Gastroesophageal sphincter (tissue), 4 donors: ENCODE results near the gene PLAAT2. TPM values are rescaled to one million over a fixed set of nuclear protein-coding genes. Genes with fewer than 3 reads are reported as not detected.

Experiments used
- ATAC-seq: fragments of 150-250 bp; one replicate; pipeline ENCODE4 v1.9.1; 2016; ENCODE audit warnings: mild to moderate bottlenecking, moderate library complexity
- H3K27ac ChIP-seq, 4 donors: fragments of 200-600 bp; sonication (generic) in 3 of 4; 1 replicate in 3 of 4; 2 replicates in 1 of 4; pipeline ENCODE4 v1.5.1; 2016 to 2019
- H3K27me3 ChIP-seq: fragments of 200-600 bp; sonication (generic); one replicate; pipeline ENCODE4 v1.5.1; 2019
- H3K36me3 ChIP-seq, 2 donors: fragments of 200-600 bp; sonication (generic); one replicate each; pipeline ENCODE4 v1.5.1; 2019; ENCODE audit warnings: control low read depth in 1 of 2
- H3K4me1 ChIP-seq, 3 donors: fragments of 200-600 bp; sonication (generic); 1 replicate in 2 of 3; 2 replicates in 1 of 3; pipeline ENCODE4 v1.5.1; 2016 to 2019; ENCODE audit warnings: control low read depth in 2 of 3
- H3K4me3 ChIP-seq, 2 donors: fragments of 200-600 bp; sonication (generic); one replicate each; pipeline ENCODE4 v1.5.1; 2019; ENCODE audit warnings: mild to moderate bottlenecking in 1 of 2, moderate library complexity in 1 of 2
- H3K9me3 ChIP-seq, 3 donors: fragments of 200-600 bp; sonication (generic); one replicate each; pipeline ENCODE4 v1.5.1; 2017 to 2019; ENCODE audit warnings: control low read depth in 2 of 3
- EP300 ChIP-seq: sonication (generic); formaldehyde crosslinking; IDR thresholded peaks from one replicate; pipeline ENCODE4 v1.6.1; 2017; ENCODE audit warnings: antibody characterized with exemption, mild to moderate bottlenecking
- POLR2A ChIP-seq, 2 donors: fragments of 450-650 bp; IDR thresholded peaks; one replicate each; pipeline ENCODE4 v1.6.1; 2017; ENCODE audit warnings: antibody characterized with exemption in 2 of 2, mild to moderate bottlenecking in 2 of 2, moderate library complexity in 1 of 2
- POLR2AphosphoS5 ChIP-seq: sonication (generic); formaldehyde crosslinking; IDR thresholded peaks from one replicate; pipeline ENCODE4 v1.6.1; 2017; ENCODE audit warnings: antibody characterized with exemption
- WGBS, 2 donors: methylation state at CpG; one replicate each; pipeline ENCODE4 v1.1.5; 2018; ENCODE audit warnings: low coverage in 1 of 2; 5-methylcytosine and 5-hydroxymethylcytosine counted together
- total RNA-seq, 4 donors: library from RNA; depleted of rRNA; stranded (reverse); fragments of >200 nt; gene quantifications; one replicate each; pipeline ENCODE4 v1.1.0, GENCODE V29; 2016
- TF ChIP-seq, protein P1 (sequence below), 4 experiments: fragments of 200-600 bp in 2 of 4; fragments of 450-650 bp in 2 of 4; sonication (generic) in 1 of 4; IDR thresholded peaks; one replicate each; pipeline ENCODE4 v1.5.1; 2017 to 2019; ENCODE audit warnings: antibody characterized with exemption in 4 of 4, mild to moderate bottlenecking in 2 of 4, moderate library complexity in 2 of 4

The PLAAT2 gene
- total RNA-seq, 4 donors from 2014 or later: not detected

- Histone ChIP-seq H3K4me3 (no peak overlapping the region), H3K36me3 (no peaks in the 10 kb centered on the region), H3K9me3 (no peaks in the 10 kb centered on the region), H3K4me1 (peaks cover 0 to 56% (median 20%) of the 10 kb centered on the region in 3 donors), H3K27ac (peak overlapping the region in 3 of 4 donors; percentile 61 to 92 (median 86)), H3K27me3 (no peaks in the 10 kb centered on the region)
- 82 to 85% methylated on average over 2 to 10 of the region's 14 CpGs for WGBS, 2 donors
- no peak for TF ChIP-seq POLR2A (IDR thresholded peaks at IDR 0.05)
- no peak for TF ChIP-seq EP300
- TF ChIP-seq, protein P1, sequence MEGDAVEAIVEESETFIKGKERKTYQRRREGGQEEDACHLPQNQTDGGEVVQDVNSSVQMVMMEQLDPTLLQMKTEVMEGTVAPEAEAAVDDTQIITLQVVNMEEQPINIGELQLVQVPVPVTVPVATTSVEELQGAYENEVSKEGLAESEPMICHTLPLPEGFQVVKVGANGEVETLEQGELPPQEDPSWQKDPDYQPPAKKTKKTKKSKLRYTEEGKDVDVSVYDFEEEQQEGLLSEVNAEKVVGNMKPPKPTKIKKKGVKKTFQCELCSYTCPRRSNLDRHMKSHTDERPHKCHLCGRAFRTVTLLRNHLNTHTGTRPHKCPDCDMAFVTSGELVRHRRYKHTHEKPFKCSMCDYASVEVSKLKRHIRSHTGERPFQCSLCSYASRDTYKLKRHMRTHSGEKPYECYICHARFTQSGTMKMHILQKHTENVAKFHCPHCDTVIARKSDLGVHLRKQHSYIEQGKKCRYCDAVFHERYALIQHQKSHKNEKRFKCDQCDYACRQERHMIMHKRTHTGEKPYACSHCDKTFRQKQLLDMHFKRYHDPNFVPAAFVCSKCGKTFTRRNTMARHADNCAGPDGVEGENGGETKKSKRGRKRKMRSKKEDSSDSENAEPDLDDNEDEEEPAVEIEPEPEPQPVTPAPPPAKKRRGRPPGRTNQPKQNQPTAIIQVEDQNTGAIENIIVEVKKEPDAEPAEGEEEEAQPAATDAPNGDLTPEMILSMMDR (IDR thresholded peaks at IDR 0.05): no peak
- no peak for TF ChIP-seq POLR2AphosphoS5
- ATAC-seq: no peak
Measured at GRCh38 chr11:63609971-63610580, 46.9 kb upstream of the PLAAT2 start.

GRCh38 chr11:63609536-63609935, 46.4 kb upstream of the PLAAT2 start:
- peaks cover 0 to 56% (median 20%) of the 10 kb centered on the region in 3 donors for H3K4me1 ChIP-seq
- H3K4me3 ChIP-seq: no peak overlapping the region
- no peaks in the 10 kb centered on the region for H3K27me3 ChIP-seq
- TF ChIP-seq POLR2AphosphoS5 (peak; percentile 28), POLR2A (IDR thresholded peaks at IDR 0.05) (no peak)
- peak overlapping the region in 3 of 4 donors; percentile 61 to 92 (median 86) for H3K27ac ChIP-seq
- WGBS, 2 donors: 60% methylated on average over 1 of the region's 4 CpGs; no CpG with 5 or more reads in 1 of the 2 donors
- no peaks in the 10 kb centered on the region for H3K36me3 ChIP-seq
- no peak for ATAC-seq
- no peaks in the 10 kb centered on the region for H3K9me3 ChIP-seq

DNA sequence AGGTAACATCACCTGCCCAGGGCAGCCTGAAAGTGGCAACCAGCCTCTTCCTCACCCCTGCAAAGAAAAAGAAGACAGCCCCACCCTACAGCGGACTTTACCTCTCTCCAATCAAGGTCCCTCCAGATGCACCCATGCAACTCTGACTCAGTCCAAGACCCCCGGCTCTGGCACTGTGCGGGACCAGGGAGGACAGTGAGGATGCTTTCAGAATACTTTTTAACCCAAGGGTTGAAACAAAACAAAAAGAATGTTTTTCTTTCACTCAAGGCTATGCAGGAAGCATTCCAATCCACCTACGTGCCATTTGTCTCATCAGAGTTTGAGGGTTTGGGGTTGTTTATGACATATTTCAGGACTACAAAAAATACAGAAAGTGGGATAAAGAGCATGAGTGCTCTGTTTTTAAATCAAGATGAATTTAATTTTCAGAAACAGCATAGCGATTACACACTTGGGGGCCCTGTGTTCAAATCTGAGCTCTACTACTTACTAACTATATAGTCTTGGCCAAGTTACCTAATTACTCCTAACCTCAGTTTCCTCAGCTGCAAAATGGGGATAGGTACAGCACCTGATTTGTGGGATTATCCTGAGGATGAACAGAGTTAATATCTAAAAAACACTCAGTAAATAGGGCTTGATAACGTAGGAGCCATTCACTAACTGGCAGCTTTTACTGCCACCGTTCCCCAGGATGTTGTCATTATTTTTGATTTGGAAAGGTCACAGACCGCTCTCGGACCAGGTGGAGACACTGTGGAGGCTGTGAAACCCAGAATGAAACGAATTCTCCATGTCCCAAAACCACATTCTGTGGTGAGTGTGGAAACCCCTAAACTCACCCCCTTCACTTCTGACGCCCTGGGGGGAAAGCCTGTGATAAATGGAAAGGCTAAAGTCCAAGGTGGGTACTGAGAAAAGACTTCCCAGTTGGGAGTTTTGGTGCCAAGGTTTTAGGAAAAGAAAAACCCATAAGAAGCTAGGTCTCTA, 45.5 kb upstream of the PLAAT2 start:
- WGBS, 2 donors: 80 to 86% methylated on average over 6 to 8 of the region's 11 CpGs
- H3K9me3 ChIP-seq: no peaks in the 10 kb centered on the region
- TF ChIP-seq, protein P1 (IDR thresholded peaks at IDR 0.05): no peak
- TF ChIP-seq EP300: no peak
- TF ChIP-seq POLR2A (IDR thresholded peaks at IDR 0.05): no peak
- TF ChIP-seq POLR2AphosphoS5: no peak
- H3K27me3 ChIP-seq: no peaks in the 10 kb centered on the region
- H3K4me1 ChIP-seq: peaks cover 0 to 60% (median 20%) of the 10 kb centered on the region in 3 donors
- peak overlapping the region in 3 of 4 donors; percentile 61 to 92 (median 86) for H3K27ac ChIP-seq
- H3K36me3 ChIP-seq: no peaks in the 10 kb centered on the region
- ATAC-seq: no peak
- H3K4me3 ChIP-seq: no peak overlapping the region

GRCh38 chr11:63603180-63603518, 40.0 kb upstream of the PLAAT2 start:
- 70% methylated on average over 2 of the region's 3 CpGs; no CpG with 5 or more reads in 1 of the 2 donors for WGBS, 2 donors
- H3K27ac ChIP-seq: peak overlapping the region in 2 of 4 donors; percentile 55 to 62
- ATAC-seq: no peak

More at GRCh38 chr11:63603180-63603518, 40.0 kb upstream of the PLAAT2 start:
- no peak overlapping the region for H3K4me3 ChIP-seq
- TF ChIP-seq POLR2AphosphoS5 (no peak), EP300 (no peak), POLR2A (IDR thresholded peaks at IDR 0.05) (no peak)
- TF ChIP-seq, protein P1 (IDR thresholded peaks at IDR 0.05): no peak
- H3K4me1 ChIP-seq: peaks cover 0 to 44% (median 3%) of the 10 kb centered on the region in 3 donors
- peaks cover 0 to under 1% of the 10 kb centered on the region in 2 donors for H3K36me3 ChIP-seq
- H3K9me3 ChIP-seq: no peaks in the 10 kb centered on the region
- H3K27me3 ChIP-seq: no peaks in the 10 kb centered on the region
